ENCODE data around the gene DAND5.

Gene DAND5

DNA sequence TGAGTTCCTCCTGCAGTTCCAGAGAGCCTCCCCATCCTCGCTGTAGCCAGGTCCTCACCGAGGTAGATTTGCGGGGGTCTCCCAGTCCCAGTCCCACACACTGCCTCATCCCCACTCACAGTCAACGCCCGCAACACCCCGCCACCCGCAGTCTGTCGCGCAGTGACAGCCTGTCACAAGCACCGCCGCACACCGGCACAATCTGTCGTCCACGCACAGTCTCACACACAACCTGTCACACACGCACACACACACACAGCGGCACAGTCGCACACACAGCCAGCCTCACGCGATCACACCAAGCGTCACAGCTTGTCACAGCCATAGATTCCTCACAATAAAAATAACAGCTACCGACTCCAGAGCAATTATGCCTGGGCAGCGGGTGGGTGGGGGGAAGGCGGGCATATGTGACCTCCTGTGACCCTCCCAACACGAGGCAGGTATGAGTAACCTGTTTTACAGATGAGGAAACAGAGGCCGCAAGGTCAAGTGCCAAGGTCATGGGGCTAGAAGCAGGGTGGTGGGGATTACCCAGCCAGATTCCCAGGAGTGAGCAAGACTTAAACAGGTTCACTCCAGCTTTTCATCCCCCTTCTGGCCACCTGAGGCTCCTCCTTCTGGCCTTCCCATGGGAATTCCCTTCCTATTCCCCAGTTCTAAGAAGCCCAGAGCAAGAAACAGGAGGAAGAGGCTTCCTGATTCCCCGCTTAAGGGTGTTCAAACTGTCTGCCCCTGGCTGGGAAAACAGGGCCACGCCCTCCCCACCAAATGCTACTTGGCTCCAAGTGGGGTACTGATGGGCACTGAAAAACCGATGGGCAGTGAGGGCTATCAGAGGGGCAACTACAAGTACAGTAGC is 39.8 kb downstream of the DAND5 start:
- FAIRE-seq (no peak), DNase-seq (ENCODE audit: low spot score) (no peak)

- FAIRE-seq, result no peak
- no peak for DNase-seq (ENCODE audit: low spot score)
These were observed 40.9 kb downstream of the DAND5 start for GRCh38 chr19:13010038-13010991.

DNA sequence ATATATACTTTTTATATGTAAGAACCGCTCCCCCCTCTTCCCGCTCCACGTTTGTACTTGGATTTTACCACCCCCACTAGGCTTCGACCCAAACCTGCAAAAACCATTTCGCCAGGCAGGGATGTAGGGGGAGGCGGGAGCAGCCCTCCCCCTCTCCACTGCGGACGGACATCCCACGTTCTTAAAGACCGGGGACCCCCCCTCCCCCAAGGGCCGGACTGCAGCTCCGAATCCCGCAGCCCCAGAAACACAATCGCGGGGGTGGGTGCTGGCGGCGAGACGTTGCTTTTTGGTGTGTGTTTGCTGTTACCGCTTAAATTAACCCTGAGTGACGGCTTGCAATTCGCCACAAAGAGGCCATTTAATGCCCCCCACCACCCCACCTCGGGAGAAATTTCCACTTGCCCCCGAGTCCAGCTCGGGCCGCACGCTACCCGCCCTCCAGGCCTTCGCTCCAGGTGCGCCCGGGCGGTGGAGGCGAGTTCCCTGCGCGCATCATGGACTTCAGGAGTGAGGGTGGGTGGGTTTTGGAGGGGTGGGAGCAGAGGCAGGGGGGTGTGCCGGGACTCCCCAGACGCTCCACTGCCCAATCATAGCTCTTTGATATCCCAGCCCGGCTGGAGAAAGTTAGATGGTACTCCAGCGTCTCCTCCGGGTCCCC is 41.7 kb downstream of the DAND5 start:
- DNase-seq (ENCODE audit: low spot score) (no peak), FAIRE-seq (no peak)

DNA sequence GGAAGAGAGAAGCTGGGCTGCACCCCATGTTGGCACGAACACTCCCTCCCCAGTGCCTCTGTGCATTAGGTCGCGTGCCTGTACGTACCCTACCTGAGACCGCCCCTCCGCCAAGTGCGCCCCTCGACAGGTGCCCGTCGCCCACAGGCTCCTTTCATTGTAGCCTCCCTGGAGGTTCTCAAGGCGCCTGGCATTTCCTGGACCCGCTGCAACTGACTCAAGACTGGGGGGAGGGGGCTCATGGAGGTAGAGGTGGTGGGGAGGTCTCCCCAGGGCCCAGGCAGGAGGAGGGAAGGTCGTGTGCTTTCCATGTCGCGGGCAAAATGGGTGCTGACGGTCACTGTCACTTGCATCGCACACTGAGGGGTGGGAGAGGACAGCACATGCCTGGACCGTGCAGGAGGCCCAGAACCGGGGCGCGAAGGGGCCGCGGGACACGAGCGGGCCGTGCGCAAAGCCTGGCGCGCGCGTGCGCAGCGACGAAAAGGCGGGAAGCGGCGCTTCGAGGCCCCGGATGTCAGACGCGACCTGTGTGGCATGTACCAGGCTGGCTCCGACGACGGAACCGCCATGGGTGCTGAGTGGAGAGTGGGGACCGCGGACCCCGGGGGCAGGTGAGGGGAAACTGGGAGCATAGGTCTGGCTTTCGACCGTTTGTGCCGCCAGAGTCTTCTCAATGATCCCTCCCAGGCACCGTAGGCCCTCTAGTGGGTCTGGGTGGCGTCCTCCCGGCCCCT is 42.4 kb downstream of the DAND5 start:
- DNase-seq (ENCODE audit: low spot score) (no peak), FAIRE-seq (no peak)

DNA sequence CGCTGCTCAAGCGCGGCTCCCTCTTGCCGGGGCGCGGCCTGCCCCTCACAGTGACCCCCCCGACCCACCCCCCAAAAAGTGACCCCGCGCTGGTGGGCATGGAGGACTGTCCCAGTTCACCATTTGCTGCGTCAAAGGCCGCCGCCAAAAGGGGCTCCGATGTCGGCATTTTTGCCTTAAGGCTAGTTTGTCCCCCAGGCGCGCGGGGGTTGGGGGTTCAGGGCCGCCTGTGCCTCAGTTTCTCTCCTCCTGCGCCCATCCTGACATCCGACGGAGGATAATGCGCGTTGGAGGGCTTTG is 43.0 kb downstream of the DAND5 start:
- no peak for FAIRE-seq
- DNase-seq (ENCODE audit: low spot score), result no peak

DNA sequence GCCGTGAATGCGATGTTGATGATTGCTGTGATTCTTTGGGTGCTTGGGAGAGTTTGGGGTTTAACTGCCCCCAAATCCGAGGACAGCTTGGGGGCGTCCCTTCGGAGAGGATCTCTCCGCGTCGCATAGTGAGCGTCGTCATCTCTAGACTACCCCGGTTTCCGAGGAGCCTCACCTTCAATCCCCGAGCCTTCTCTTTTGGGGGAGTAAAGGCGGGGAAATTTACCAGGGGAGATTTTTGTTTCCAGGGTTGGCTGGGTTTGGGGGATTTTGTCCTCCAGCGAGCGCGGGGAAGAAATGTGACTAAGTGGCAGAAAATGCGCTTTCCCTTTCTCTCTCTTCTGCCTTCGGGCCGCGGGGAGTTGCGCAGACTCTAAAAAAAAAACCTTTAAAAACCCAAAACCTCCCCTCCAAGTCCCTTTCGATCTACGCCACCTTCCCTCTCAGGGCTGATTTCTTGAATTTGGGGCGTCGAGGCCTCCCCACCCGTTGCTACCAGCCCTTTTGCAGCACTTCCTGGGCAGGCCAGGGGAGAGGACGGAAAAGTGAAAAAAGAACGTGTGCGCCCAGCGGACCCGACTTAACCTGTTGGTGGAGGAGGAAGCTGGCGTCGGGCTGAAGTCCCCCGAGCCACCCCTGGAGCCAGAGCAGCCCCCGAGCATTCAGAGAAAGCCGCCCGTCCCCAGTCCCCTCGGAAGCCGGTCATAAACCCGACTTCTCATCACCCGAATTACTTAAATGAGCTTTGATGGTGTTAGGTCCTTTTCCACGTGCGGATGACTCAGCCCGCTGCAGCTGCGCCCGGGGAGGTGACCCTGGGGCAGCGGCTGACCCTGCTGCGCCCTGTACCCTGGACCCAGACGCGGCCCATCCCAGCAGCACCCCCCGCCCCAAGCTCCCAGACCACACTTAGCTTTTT is 43.6 kb downstream of the DAND5 start:
- DNase-seq (ENCODE audit: low spot score), result no peak
- FAIRE-seq, result no peak

- FAIRE-seq (no peak), DNase-seq (ENCODE audit: low spot score) (no peak)
These were observed 44.3 kb downstream of the DAND5 start for GRCh38 chr19:13013649-13014048.

- DNase-seq (ENCODE audit: low spot score), result no peak
- no peak for FAIRE-seq
These were observed 44.9 kb downstream of the DAND5 start for GRCh38 chr19:13014101-13014920.

DNA sequence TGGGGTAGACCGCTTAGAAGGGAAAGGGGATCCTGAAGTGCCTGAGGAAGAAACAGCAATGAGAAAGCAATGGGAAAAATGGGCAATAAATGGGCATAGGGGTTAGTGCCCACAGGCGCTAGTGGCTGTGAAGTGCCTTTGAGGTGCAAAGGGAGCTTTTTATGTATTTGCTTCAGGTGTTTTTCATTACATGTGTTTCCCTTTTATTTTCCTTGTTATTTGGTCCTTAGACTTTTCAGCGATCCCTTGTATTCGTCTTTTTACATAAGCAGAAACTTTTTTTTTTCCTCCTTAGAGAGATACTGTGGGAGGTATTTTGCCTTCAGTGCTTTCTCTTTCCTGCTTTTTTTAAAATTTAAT is 45.5 kb downstream of the DAND5 start:
- DNase-seq (ENCODE audit: low spot score), result no peak
- FAIRE-seq, result no peak

- FAIRE-seq, result no peak
These were observed 46.2 kb downstream of the DAND5 start for GRCh38 chr19:13015361-13016223.

DNA sequence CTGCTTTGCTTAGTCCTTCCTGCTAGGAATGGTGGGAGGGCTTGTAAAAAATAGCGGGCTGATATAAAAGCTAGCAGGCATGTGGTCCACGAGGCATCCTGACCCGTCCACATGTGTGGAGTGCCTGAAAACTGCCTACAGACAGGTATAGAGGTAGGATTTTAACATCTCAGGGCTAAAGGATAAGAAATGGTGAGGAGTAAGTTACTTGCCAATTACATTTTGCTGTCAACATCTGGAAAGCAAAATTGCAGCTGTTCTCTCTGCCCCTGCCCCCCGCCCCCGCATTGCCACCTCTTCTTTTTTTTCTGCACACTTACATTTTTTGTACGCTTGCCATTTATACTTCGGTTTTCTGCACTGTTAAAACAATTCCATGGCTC is 46.9 kb downstream of the DAND5 start:
- no peak for FAIRE-seq
- no peak for DNase-seq (ENCODE audit: low spot score)

More at GRCh38 chr19:13015361-13016223, 46.2 kb downstream of the DAND5 start:
- no peak for DNase-seq (ENCODE audit: low spot score)

DNA sequence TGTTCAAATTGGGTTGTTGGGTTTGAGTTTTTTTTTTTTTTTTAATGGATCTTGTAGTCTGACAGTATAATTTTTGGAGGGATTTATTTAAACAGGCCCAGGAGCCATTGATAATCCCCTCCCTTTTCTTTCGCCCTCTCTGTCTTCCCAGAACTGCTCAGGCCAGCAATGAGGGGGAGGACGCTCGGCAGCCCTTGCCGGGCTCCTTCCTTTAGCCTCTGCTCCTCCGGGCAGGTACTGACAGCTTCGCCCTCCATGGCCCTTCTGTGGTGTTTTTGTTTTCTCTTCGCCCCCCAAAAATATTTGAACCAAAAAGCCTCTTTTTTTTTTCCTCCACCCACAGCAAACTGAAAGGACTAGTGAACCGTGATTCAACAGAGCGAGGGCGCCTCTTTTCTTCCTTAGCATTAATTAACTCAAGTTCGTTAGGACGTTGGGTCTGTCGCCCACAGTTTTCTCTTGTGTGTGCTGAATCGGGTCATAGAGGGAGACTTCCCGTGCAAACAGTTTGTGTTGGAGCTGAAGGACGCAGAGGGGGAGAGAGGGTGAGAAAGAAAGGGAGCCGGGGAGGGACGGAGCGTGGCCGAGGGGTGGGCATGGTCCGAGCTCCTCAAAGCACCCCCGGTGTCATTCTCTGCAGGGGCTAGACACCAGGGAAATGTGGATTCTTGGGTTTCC is 47.4 kb downstream of the DAND5 start:
- no peak for FAIRE-seq
- DNase-seq (ENCODE audit: low spot score), result no peak

- FAIRE-seq, result no peak
These were observed 48.1 kb downstream of the DAND5 start for GRCh38 chr19:13017306-13018034.

GRCh38 chr19:13018035-13018914 is 48.9 kb downstream of the DAND5 start:
- FAIRE-seq (no peak), DNase-seq (ENCODE audit: low spot score) (no peak)

More at GRCh38 chr19:13017306-13018034, 48.1 kb downstream of the DAND5 start:
- no peak for DNase-seq (ENCODE audit: low spot score)

- FAIRE-seq, result no peak
- DNase-seq (ENCODE audit: low spot score), result no peak
These were observed 50.0 kb downstream of the DAND5 start for GRCh38 chr19:13019332-13019731.

DNA sequence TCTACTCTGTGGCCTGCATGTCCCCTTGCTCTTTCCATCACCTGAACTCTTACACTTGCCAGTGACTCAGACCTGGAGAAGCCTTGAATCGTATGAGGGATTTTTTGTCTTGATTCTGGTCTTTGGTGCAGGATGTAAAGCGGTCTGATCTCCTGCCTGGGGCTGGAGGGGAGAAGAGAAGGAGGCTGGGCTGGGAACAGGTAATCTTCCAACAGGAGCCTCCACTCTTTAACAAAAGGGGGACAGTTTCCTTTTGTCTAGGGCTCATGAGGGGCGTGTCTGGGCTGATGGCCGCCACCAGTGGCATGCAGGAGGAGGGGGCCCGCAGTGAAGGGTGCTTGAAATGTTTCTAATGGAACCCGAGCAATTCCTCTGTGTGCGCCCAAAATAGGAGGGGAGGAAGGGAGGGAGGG is 50.6 kb downstream of the DAND5 start:
- DNase-seq (ENCODE audit: low spot score) (no peak), FAIRE-seq (no peak)

Data from RCC 7860 (cell line).